Fibroblast of lung (primary cell): ENCODE measurements around the gene CHST15. TPM values are rescaled to one million over a fixed set of nuclear protein-coding genes. Genes with fewer than 3 reads are reported as not detected.

Experiments
- DNase-seq, 2 donors: peaks; one replicate each; pipeline versions ENCODE4 v3.0.0 to v3.0.0-alpha.2; 2010; ENCODE audit warnings: low read depth in 2 of 2
- H2AFZ ChIP-seq: 2 replicates; pipeline ENCODE4 v1.5.1; 2012; ENCODE audit warnings: low read length, control low read depth, inconsistent platforms
- H3K27ac ChIP-seq: 2 replicates; pipeline ENCODE4 v1.5.1; 2011; ENCODE audit warnings: low read length, control low read depth; ENCODE audit not compliant: insufficient read depth
- H3K27me3 ChIP-seq: 2 replicates; pipeline ENCODE4 v1.5.1; 2011; ENCODE audit warnings: mild to moderate bottlenecking, low read length; ENCODE audit not compliant: control insufficient read depth, insufficient read depth
- H3K36me3 ChIP-seq: 2 replicates; pipeline ENCODE4 v1.5.1; 2011; ENCODE audit warnings: low read length; ENCODE audit not compliant: control insufficient read depth, insufficient read depth
- H3K4me1 ChIP-seq: 2 replicates; pipeline ENCODE4 v1.5.1; 2011; ENCODE audit warnings: low read length; ENCODE audit not compliant: control insufficient read depth, insufficient read depth; ENCODE audit errors: extremely low read depth
- H3K4me2 ChIP-seq: 2 replicates; pipeline ENCODE4 v1.5.1; 2011; ENCODE audit warnings: low read length, control low read depth; ENCODE audit not compliant: insufficient read depth; ENCODE audit errors: extremely low read depth
- H3K4me3 ChIP-seq, 4 experiments: fragments of 200-600 bp in 1 of 4; sonication (generic) in 1 of 4; replicated peaks in 1 of 4; 2 replicates each; pipeline ENCODE4 v1.5.1; 2011 to 2016; ENCODE audit warnings: low read length in 4 of 4, low read depth in 3 of 4, mild to moderate bottlenecking in 3 of 4, control low read depth in 2 of 4, inconsistent platforms in 1 of 4, mixed read lengths in 1 of 4; ENCODE audit not compliant: insufficient read depth in 1 of 4; ENCODE audit errors: control extremely low read depth in 1 of 4
- H3K79me2 ChIP-seq: 2 replicates; pipeline ENCODE4 v1.5.1; 2012; ENCODE audit warnings: mild to moderate bottlenecking, low read length, inconsistent platforms; ENCODE audit not compliant: control insufficient read depth, insufficient read depth
- H3K9ac ChIP-seq: 2 replicates; pipeline ENCODE4 v1.5.1; 2011; ENCODE audit warnings: mild to moderate bottlenecking, low read length, control low read depth; ENCODE audit not compliant: insufficient read depth
- H3K9me3 ChIP-seq: 2 replicates; pipeline ENCODE4 v1.5.1; 2012; ENCODE audit warnings: low read depth, low read length; ENCODE audit not compliant: control insufficient read depth, insufficient read depth
- H4K20me1 ChIP-seq: 2 replicates; pipeline ENCODE4 v1.5.1; 2011; ENCODE audit warnings: low read length; ENCODE audit not compliant: control insufficient read depth, insufficient read depth; ENCODE audit errors: extremely low read depth
- CTCF ChIP-seq, 2 donors: IDR thresholded peaks in 1 of 2; conservative IDR thresholded peaks in 1 of 2; 1 replicate in 1 of 2; 2 replicates in 1 of 2; pipeline ENCODE4 v1.5.1; 2011 to 2012; ENCODE audit warnings: low read length in 2 of 2, control low read depth in 1 of 2, inconsistent platforms in 1 of 2, low read depth in 1 of 2, mild to moderate bottlenecking in 1 of 2
- EZH2 ChIP-seq: IDR thresholded peaks from 2 replicates; pipeline ENCODE4 v1.5.1; 2012; ENCODE audit warnings: low read length, control low read depth, mild to moderate bottlenecking; ENCODE audit errors: missing control alignments
- polyA plus RNA-seq, 2 donors: library from polyadenylated mRNA; depleted of rRNA in 1 of 2; stranded (reverse) in 1 of 2; unstranded in 1 of 2; fragments of >200 nt; gene quantifications; 2 replicates each; pipeline ENCODE4 v1.2.1, GENCODE V29; 2011 to 2012; ENCODE audit warnings: missing spikeins in 1 of 2
- total RNA-seq: library from RNA; depleted of rRNA; stranded (reverse); fragments of >200 nt; gene quantifications from 2 replicates; pipeline ENCODE4 v1.2.1, GENCODE V29; 2014

The CHST15 gene
- total and polyA plus RNA-seq, 2 donors (not counting 1 experiment from before 2014, with no cell fraction given) = 5.0 to 7.9 TPM

- no peak for DNase-seq
These were observed 76.5 kb downstream of the CHST15 start for GRCh38 chr10:124016804-124017375.

GRCh38 chr10:124015991-124016390 is 77.4 kb downstream of the CHST15 start:
- Histone ChIP-seq H3K4me2 (no peak overlapping the region), H3K9me3 (no peaks in the 10 kb centered on the region), H3K4me3 (no peak overlapping the region), H3K27me3 (no peaks in the 10 kb centered on the region), H3K79me2 (no peaks in the 10 kb centered on the region), H3K36me3 (no peaks in the 10 kb centered on the region), H3K27ac (no peak overlapping the region), H3K9ac (no peak overlapping the region), H4K20me1 (no peaks in the 10 kb centered on the region), H2AFZ (no peak overlapping the region), H3K4me1 (no peaks in the 10 kb centered on the region)
- TF ChIP-seq CTCF (conservative IDR thresholded peaks at IDR 0.05 in 1 of 2, IDR thresholded peaks at IDR 0.05 in 1 of 2; ENCODE audit: low read depth in 1 of 2, low read length in 2 of 2) (no peak), EZH2 (no peak)
- no peak for DNase-seq

More at GRCh38 chr10:124016804-124017375, 76.5 kb downstream of the CHST15 start:
- H3K4me1 ChIP-seq = no peaks in the 10 kb centered on the region
- H2AFZ ChIP-seq = no peak overlapping the region
- no peaks in the 10 kb centered on the region for H3K9me3 ChIP-seq
- no peak overlapping the region for H3K4me3 ChIP-seq
- H3K36me3 ChIP-seq = no peaks in the 10 kb centered on the region
- H3K27me3 ChIP-seq = no peaks in the 10 kb centered on the region
- TF ChIP-seq CTCF (conservative IDR thresholded peaks at IDR 0.05 in 1 of 2, IDR thresholded peaks at IDR 0.05 in 1 of 2; ENCODE audit: low read depth in 1 of 2, low read length in 2 of 2) (no peak), EZH2 (no peak)
- H3K27ac ChIP-seq = no peak overlapping the region
- H3K4me2 ChIP-seq = no peak overlapping the region
- no peaks in the 10 kb centered on the region for H4K20me1 ChIP-seq
- H3K9ac ChIP-seq = no peak overlapping the region
- H3K79me2 ChIP-seq = no peaks in the 10 kb centered on the region

GRCh38 chr10:124014416-124015154 is 78.8 kb downstream of the CHST15 start:
- Histone ChIP-seq H3K79me2 (no peaks in the 10 kb centered on the region), H3K4me3 (no peak overlapping the region), H3K9me3 (no peaks in the 10 kb centered on the region), H3K9ac (no peak overlapping the region), H3K27me3 (no peaks in the 10 kb centered on the region), H2AFZ (no peak overlapping the region), H3K4me1 (no peaks in the 10 kb centered on the region), H3K36me3 (no peaks in the 10 kb centered on the region), H3K27ac (no peak overlapping the region), H4K20me1 (no peaks in the 10 kb centered on the region), H3K4me2 (no peak overlapping the region)
- no peak for TF ChIP-seq CTCF (conservative IDR thresholded peaks at IDR 0.05 in 1 of 2, IDR thresholded peaks at IDR 0.05 in 1 of 2; ENCODE audit: low read depth in 1 of 2, low read length in 2 of 2)
- no peak for TF ChIP-seq EZH2
- no peak for DNase-seq
